WTC11 (cell line): ENCODE measurements around the gene YAP1. TPM values are rescaled to one million over a fixed set of nuclear protein-coding genes. Genes with fewer than 3 reads are reported as not detected.
"Not testable (repeated sequence)": the region's sequence is repeated elsewhere in the genome, so short reads cannot be mapped to it uniquely, and the experiment has no call there.

Experiments
- ATAC-seq: fragments of 200-7000 bp; cut with Tn5 transposase; 2 replicates; pipeline ENCODE4 v1.10.0; 2021; ENCODE audit warnings: mild to moderate bottlenecking, moderate library complexity
- CTCF ChIA-PET: fragments of 300-600 bp; sonication (Branson Sonifier 250); formaldehyde crosslinking; loops from one replicate; lab custom pipeline; 2021; ENCODE audit warnings: antibody characterized with exemption; lab: Charles Lee
- POLR2A ChIA-PET: fragments of 350-600 bp; sonication (Branson Sonifier 250); formaldehyde crosslinking; loops from one replicate; lab custom pipeline; 2021; ENCODE audit warnings: antibody characterized with exemption; lab: Charles Lee
- DNase-seq: peaks from one replicate; pipeline ENCODE4 v3.0.0; 2021; ENCODE audit warnings: low spot score
- H3K27ac Mint-ChIP-seq: 2 replicates; pipeline ENCODE4 v1.8.0; 2021; ENCODE audit warnings: mixed read lengths
- H3K27me3 Mint-ChIP-seq: 2 replicates; pipeline ENCODE4 v1.8.0; 2021; ENCODE audit warnings: low read depth, mild to moderate bottlenecking, moderate library complexity, mixed read lengths
- H3K36me3 Mint-ChIP-seq: 2 replicates; pipeline ENCODE4 v1.8.0; 2021; ENCODE audit warnings: mixed read lengths
- H3K4me1 Mint-ChIP-seq: 2 replicates; pipeline ENCODE4 v1.8.0; 2022; ENCODE audit warnings: mixed read lengths
- H3K4me3 Mint-ChIP-seq: 2 replicates; pipeline ENCODE4 v1.8.0; 2021; ENCODE audit warnings: mild to moderate bottlenecking, moderate library complexity, mixed read lengths
- H3K9me3 Mint-ChIP-seq: 2 replicates; pipeline ENCODE4 v1.8.0; 2021; ENCODE audit warnings: mixed read lengths
- CBFB ChIP-seq: sonication (generic); formaldehyde crosslinking; IDR thresholded peaks from 2 replicates; pipeline ENCODE4 v1.8.1; 2022; ENCODE audit warnings: mild to moderate bottlenecking, low read depth, missing genetic modification reagents
- CREB1 ChIP-seq: sonication (generic); formaldehyde crosslinking; IDR thresholded peaks from 2 replicates; pipeline ENCODE4 v1.8.0; 2023; ENCODE audit warnings: mild to moderate bottlenecking, missing genetic modification reagents
- ETV6 ChIP-seq: sonication (generic); formaldehyde crosslinking; IDR thresholded peaks from 2 replicates; pipeline ENCODE4 v1.8.1; 2022; ENCODE audit warnings: mild to moderate bottlenecking, missing genetic modification reagents
- GABPB1 ChIP-seq: sonication (generic); formaldehyde crosslinking; IDR thresholded peaks from 2 replicates; pipeline ENCODE4 v1.8.1; 2023; ENCODE audit warnings: mild to moderate bottlenecking, missing genetic modification reagents
- GRHL2 ChIP-seq: fragments of 250-450 bp; sonication (Bioruptor Pico); IDR thresholded peaks from 2 replicates; pipeline ENCODE4 v1.8.0; 2022; ENCODE audit warnings: mild to moderate bottlenecking, moderate library complexity; ENCODE audit not compliant: insufficient replicate concordance, severe bottlenecking
- NR2C2 ChIP-seq: sonication (generic); formaldehyde crosslinking; IDR thresholded peaks from 2 replicates; pipeline ENCODE4 v1.8.0; 2022; ENCODE audit warnings: mild to moderate bottlenecking, missing genetic modification reagents
- NR3C1 ChIP-seq: sonication (generic); formaldehyde crosslinking; conservative IDR thresholded peaks from 2 replicates; pipeline ENCODE4 v1.8.1; 2023; ENCODE audit warnings: low read depth, mild to moderate bottlenecking, missing genetic modification reagents
- RELA ChIP-seq: sonication (generic); formaldehyde crosslinking; IDR thresholded peaks from 2 replicates; pipeline ENCODE4 v1.8.1; 2022; ENCODE audit warnings: missing genetic modification reagents, mild to moderate bottlenecking, borderline replicate concordance
- ZBTB21 ChIP-seq: sonication (generic); formaldehyde crosslinking; IDR thresholded peaks from 2 replicates; pipeline ENCODE4 v1.8.1; 2023; ENCODE audit warnings: mild to moderate bottlenecking, missing genetic modification reagents, borderline replicate concordance
- ZNF219 ChIP-seq: sonication (generic); formaldehyde crosslinking; IDR thresholded peaks from 2 replicates; pipeline ENCODE4 v1.8.0; 2023; ENCODE audit warnings: missing genetic modification reagents, mild to moderate bottlenecking, borderline replicate concordance
- ZNF671 ChIP-seq: fragments of 250-450 bp; sonication (Bioruptor Pico); IDR thresholded peaks from 2 replicates; pipeline ENCODE4 v1.8.0; 2021; ENCODE audit warnings: mild to moderate bottlenecking
- total RNA-seq: library from RNA; stranded (reverse); gene quantifications from 3 replicates; pipeline ENCODE4 v1.2.3, GENCODE V29; 2021
- TF ChIP-seq, protein P1 (sequence below): sonication (generic); formaldehyde crosslinking; IDR thresholded peaks from 2 replicates; pipeline ENCODE4 v1.8.1; 2023; ENCODE audit warnings: mild to moderate bottlenecking, missing genetic modification reagents, moderate library complexity
- TF ChIP-seq, protein P2 (sequence below): sonication (generic); formaldehyde crosslinking; IDR thresholded peaks from 2 replicates; pipeline ENCODE4 v1.8.1; 2023; ENCODE audit warnings: mild to moderate bottlenecking, moderate library complexity, missing genetic modification reagents
- TF ChIP-seq, protein P3 (sequence below): sonication (generic); formaldehyde crosslinking; IDR thresholded peaks from 2 replicates; pipeline ENCODE4 v1.8.1; 2022; ENCODE audit warnings: low read depth, mild to moderate bottlenecking, moderate library complexity, missing genetic modification reagents, borderline replicate concordance
- TF ChIP-seq, protein P4 (sequence below): sonication (generic); formaldehyde crosslinking; IDR thresholded peaks from 2 replicates; pipeline ENCODE4 v1.8.0; 2022; ENCODE audit warnings: mild to moderate bottlenecking, missing genetic modification reagents
- TF ChIP-seq, protein P5 (sequence below): fragments of 250-450 bp; sonication (Bioruptor Pico); IDR thresholded peaks from 2 replicates; pipeline ENCODE4 v1.9.0; 2021; ENCODE audit warnings: mild to moderate bottlenecking
- TF ChIP-seq, protein P6 (sequence below): fragments of 250-450 bp; sonication (Bioruptor Pico); IDR thresholded peaks from 2 replicates; pipeline ENCODE4 v2.1.2; 2022; ENCODE audit warnings: mild to moderate bottlenecking, moderate library complexity

Gene YAP1
- total RNA-seq, 1 experiment from 2014 or later, result 88.7 TPM

DNA sequence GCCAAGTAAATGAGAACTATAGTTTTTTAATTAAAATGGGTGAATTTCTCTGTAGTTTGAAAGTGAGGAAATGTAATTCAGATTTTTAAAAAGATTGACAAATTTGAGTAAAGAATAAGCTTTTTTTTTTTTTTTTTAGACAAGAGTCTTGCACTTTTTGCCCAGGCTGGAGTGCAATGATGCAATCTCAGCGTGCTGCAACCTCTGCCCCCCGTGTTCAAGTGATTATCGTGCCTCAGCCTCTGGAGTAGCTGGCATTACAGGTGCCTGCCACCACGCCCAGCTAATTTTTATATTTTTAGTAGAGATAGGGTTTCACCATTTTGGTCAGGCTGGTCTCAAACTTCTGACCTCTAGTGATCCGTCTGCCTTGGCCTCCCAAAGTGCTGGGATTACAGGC, 90.1 kb downstream of the YAP1 start:
- DNase-seq, H3K27me3 Mint-ChIP-seq, H3K36me3 Mint-ChIP-seq, H3K9me3 Mint-ChIP-seq, CTCF ChIA-PET, ATAC-seq, H3K4me3 Mint-ChIP-seq, POLR2A ChIA-PET, H3K27ac Mint-ChIP-seq: not testable (repeated sequence)
- TF ChIP-seq GABPB1, result peak; percentile 33; the same call in 1 of the 2 replicates
- H3K4me1 Mint-ChIP-seq, result peaks cover 88% of the 10 kb centered on the region

DNA sequence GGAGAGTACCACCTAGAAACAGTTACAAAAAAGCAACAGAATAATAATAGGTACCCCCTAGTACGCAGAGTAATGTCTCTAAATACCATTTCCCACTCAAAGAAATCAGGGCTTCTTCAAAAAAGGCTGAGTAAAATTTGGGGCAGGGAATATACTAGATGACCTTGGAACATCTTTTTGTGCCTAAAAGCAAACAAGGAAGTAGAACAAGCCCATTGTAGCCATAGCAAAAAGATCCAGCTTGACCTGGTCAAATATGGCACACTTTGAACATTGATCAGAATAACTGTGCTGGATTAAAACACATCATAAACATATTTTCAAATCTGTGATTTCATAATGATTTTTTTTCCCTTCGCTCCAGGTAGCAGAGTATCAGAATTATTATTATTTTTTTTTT, 91.5 kb downstream of the YAP1 start:
- Mint-ChIP-seq H3K27me3 (no peaks in the 10 kb centered on the region), H3K36me3 (peaks cover 4% of the 10 kb centered on the region), H3K4me1 (peaks cover 90% of the 10 kb centered on the region), H3K4me3 (no peak overlapping the region), H3K9me3 (no peaks in the 10 kb centered on the region), H3K27ac (no peak overlapping the region; the same call in 1 of the 2 replicates)
- ATAC-seq (no peak), DNase-seq (no peak)
- no peak for TF ChIP-seq CBFB
- TF ChIP-seq, protein P1, sequence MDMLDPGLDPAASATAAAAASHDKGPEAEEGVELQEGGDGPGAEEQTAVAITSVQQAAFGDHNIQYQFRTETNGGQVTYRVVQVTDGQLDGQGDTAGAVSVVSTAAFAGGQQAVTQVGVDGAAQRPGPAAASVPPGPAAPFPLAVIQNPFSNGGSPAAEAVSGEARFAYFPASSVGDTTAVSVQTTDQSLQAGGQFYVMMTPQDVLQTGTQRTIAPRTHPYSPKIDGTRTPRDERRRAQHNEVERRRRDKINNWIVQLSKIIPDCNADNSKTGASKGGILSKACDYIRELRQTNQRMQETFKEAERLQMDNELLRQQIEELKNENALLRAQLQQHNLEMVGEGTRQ, result no peak
- no peak for TF ChIP-seq NR2C2 (CRISPR knock-in tag)
- ChIA-PET POLR2A (no interaction called here), CTCF (interaction anchor here (0.6 kb wide), 1 partner anchor 1908 kb away, joined by 3 read pairs; no protein-coding TSS in a partner anchor)

DNA sequence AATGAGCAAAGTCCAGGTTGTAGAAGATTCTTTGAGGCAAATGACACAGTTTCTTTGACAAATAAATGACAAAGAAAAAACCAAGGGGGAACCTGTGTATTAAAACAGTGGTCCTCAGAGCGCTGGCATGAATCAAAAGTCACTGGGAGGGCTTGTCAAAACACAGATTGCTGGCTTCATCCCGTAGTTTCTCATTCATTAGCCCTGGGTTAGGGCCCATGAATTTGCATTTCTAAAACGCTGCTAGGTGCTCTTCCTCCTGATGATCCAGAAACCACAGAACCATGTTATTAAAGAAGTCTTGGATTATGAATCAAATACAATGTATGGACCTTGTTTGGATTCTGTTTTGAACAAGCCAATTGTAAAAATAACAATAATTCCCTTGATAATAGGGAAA, 92.7 kb downstream of the YAP1 start:
- Mint-ChIP-seq H3K36me3 (peaks cover 11% of the 10 kb centered on the region), H3K4me1 (peaks cover 88% of the 10 kb centered on the region), H3K27ac (no peak overlapping the region), H3K4me3 (no peak overlapping the region), H3K27me3 (no peaks in the 10 kb centered on the region), H3K9me3 (no peaks in the 10 kb centered on the region)
- POLR2A ChIA-PET, result no interaction called here
- DNase-seq (no peak), ATAC-seq (peak; percentile 50; the same call in 1 of the 2 replicates)
- CTCF ChIA-PET, result no interaction called here
- TF ChIP-seq, protein P2, sequence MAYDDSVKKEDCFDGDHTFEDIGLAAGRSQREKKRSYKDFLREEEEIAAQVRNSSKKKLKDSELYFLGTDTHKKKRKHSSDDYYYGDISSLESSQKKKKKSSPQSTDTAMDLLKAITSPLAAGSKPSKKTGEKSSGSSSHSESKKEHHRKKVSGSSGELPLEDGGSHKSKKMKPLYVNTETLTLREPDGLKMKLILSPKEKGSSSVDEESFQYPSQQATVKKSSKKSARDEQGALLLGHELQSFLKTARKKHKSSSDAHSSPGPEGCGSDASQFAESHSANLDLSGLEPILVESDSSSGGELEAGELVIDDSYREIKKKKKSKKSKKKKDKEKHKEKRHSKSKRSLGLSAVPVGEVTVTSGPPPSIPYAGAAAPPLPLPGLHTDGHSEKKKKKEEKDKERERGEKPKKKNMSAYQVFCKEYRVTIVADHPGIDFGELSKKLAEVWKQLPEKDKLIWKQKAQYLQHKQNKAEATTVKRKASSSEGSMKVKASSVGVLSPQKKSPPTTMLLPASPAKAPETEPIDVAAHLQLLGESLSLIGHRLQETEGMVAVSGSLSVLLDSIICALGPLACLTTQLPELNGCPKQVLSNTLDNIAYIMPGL (CRISPR knock-in tag), result no peak
- TF ChIP-seq, protein P3, sequence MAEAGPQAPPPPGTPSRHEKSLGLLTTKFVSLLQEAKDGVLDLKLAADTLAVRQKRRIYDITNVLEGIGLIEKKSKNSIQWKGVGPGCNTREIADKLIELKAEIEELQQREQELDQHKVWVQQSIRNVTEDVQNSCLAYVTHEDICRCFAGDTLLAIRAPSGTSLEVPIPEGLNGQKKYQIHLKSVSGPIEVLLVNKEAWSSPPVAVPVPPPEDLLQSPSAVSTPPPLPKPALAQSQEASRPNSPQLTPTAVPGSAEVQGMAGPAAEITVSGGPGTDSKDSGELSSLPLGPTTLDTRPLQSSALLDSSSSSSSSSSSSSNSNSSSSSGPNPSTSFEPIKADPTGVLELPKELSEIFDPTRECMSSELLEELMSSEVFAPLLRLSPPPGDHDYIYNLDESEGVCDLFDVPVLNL (CRISPR knock-in tag), result no peak
- TF ChIP-seq, protein P4, sequence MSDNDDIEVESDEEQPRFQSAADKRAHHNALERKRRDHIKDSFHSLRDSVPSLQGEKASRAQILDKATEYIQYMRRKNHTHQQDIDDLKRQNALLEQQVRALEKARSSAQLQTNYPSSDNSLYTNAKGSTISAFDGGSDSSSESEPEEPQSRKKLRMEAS (CRISPR knock-in tag), result no peak
- TF ChIP-seq, protein P5, sequence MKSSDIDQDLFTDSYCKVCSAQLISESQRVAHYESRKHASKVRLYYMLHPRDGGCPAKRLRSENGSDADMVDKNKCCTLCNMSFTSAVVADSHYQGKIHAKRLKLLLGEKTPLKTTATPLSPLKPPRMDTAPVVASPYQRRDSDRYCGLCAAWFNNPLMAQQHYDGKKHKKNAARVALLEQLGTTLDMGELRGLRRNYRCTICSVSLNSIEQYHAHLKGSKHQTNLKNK, result no peak
- TF ChIP-seq, protein P6, sequence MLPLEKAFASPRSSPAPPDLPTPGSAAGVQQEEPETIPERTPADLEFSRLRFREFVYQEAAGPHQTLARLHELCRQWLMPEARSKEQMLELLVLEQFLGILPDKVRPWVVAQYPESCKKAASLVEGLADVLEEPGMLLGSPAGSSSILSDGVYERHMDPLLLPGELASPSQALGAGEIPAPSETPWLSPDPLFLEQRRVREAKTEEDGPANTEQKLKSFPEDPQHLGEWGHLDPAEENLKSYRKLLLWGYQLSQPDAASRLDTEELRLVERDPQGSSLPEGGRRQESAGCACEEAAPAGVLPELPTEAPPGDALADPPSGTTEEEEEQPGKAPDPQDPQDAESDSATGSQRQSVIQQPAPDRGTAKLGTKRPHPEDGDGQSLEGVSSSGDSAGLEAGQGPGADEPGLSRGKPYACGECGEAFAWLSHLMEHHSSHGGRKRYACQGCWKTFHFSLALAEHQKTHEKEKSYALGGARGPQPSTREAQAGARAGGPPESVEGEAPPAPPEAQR (CRISPR knock-in tag), result no peak
- TF ChIP-seq ETV6 (CRISPR knock-in tag) (no peak), GRHL2 (CRISPR knock-in tag) (no peak), ZBTB21 (CRISPR knock-in tag) (no peak), NR3C1 (CRISPR knock-in tag) (no peak), CREB1 (no peak), ZNF219 (CRISPR knock-in tag) (no peak), ZNF671 (CRISPR knock-in tag) (no peak), RELA (CRISPR knock-in tag) (no peak)
